ENCODE results near the gene KMT2B.
"Not testable (repeated sequence)": the region's sequence is repeated elsewhere in the genome, so short reads cannot be mapped to it uniquely, and the experiment has no call there.

KMT2B gene

DNA sequence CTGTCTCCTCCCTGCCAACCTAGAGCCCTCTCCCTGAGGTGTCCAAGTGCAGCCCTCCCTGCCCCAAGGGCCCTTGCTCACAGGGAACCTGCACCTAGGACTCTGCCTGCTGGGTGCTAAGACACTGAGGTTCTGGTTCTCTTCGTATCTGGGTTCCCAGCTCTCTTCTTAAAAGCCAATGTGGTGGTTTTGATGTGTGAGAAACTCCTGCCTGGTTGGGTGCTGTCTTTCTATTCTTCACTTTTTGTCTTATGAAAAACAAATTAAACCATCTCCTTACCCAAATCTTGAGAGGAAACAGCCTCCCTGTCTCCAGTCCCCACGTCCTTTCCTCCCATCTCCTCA, 4.3 kb upstream of the KMT2B start:
- no peak for DNase-seq

- DNase-seq = no peak
Observed at GRCh38 chr19:35713904-35714495, 3.8 kb upstream of the KMT2B start.

DNA sequence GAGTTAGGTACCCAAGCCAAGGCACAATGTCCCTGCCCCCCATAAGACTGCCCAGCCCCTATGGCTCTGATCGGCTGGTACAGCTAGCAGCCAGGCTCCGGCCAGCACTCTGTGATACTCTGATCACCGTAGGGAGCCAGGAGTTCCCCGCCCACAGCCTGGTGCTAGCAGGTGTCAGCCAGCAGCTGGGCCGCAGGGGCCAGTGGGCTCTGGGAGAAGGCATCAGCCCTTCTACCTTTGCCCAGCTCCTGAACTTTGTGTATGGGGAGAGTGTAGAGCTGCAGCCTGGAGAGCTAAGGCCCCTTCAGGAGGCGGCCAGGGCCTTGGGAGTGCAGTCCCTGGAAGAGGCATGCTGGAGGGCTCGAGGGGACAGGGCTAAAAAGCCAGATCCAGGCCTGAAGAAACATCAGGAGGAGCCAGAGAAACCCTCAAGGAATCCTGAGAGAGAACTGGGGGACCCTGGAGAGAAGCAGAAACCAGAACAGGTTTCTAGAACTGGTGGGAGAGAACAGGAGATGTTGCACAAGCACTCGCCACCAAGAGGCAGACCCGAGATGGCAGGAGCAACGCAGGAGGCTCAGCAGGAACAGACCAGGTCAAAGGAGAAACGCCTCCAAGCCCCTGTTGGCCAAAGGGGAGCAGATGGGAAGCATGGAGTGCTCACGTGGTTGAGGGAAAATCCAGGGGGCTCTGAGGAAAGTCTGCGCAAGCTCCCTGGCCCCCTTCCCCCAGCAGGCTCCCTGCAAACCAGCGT, 3.0 kb upstream of the KMT2B start:
- no peak for DNase-seq

GRCh38 chr19:35715355-35715809, 2.4 kb upstream of the KMT2B start:
- no peak for DNase-seq

DNA sequence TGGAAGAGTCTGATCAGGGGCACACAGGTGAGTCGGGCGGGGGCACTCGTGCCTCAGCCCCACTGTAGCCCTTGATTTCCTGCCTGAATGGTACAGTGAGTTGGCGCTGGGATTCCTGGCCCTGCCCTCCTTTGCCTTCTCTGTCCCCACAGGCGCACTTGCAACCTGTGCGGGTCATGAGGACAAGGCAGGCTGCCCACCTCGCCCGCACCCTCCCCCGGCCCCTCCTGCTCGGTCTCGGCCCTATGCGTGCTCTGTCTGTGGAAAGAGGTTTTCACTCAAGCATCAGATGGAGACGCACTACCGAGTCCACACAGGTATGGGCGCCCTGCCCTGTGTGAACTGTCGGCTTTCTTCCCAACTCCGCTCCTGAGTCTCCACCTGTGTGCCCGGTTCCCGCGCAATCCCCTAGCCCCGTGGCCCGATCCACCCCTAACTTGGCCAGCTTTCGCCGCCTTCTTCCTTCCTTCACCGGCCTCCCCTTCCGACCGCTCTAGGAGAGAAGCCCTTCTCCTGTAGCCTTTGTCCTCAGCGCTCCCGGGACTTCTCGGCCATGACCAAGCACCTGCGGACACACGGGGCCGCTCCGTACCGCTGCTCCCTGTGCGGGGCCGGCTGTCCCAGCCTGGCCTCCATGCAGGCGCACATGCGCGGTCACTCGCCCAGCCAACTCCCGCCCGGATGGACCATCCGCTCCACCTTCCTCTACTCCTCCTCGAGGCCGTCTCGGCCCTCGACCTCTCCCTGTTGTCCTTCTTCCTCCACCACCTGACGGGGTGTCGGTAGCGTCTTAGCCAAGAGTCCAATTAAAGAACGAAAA, 1.6 kb upstream of the KMT2B start:
- DNase-seq = no peak

DNA sequence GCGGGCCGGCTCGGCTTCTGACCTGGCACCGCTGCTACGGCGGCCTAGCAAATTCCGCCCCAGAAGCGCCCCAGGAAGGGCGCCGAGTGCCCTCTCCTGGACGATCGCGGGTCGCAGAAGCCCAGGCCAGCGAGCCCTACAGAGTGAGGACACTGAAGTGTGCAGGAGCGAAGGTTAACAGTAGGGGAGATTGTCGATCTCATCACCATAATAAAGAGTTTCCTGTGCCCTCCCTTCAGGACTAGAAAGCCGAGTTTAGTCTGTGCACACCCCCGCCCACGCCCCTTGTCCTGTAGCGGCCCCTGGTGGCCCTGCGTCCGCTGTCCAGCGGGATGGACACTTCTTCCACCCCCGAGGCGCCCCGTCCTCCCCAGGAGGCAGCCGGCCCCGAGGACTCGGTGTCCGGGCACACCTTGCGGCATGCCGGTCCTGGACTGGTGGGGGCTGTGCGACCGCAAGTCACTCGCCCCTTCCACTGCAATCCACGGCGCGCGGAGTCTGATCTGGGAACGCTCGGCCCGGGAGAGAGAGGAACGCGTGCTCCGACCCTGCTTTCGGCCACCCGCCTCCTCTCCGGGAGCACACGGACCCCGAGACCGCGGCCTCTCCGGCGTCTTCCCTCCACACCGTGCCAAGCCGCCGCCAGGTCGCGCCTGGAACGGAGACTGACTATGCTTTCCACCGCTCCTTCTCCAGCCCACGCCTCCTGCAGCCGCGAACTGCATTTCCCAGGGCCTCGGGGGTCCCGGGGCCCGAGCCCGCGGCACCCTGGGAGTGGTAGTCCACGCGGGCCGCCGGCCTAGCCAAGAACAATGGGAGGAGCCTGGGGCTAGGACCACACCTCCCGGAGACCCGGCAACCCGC, 770 bp upstream of the KMT2B start:
- peak; percentile 94 for DNase-seq

DNA sequence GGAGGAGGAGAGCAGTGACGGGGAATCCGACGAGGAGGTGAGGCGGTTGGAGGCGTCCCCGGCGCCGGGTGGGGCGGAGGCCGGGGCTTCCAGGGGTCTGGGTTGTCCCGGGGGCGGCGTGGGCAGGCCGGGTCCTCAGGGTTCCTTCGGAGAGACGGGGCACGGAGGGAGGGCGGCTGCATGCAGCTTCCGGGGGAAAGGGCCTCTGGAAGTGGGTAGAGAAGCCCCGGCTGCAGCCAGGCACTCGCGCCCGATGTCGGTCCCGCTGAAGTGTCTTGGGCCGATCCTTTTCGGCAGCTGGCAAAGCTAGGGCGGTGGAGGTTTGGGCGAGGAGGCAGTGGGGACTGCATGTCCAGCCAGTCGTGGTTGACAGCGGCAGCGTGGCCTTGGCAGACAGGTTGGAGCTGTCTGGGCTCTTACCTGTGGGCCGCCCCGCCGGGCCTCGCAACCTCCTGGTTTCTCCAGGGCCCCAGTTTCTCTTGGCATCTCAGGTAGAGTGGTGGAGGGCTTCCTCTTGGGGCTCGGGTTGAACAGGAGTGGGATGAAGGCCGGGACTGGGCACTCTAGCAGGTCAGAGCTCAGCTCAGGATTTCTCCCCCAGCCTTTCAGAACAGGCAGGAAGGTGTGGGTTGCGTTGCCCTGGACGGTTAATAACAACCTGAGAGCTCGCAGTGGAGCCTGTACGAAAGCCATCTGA, 690 bp downstream of the KMT2B start:
- no peak for DNase-seq

GRCh38 chr19:35719402-35720162, 1.8 kb downstream of the KMT2B start:
- DNase-seq = no peak

DNA sequence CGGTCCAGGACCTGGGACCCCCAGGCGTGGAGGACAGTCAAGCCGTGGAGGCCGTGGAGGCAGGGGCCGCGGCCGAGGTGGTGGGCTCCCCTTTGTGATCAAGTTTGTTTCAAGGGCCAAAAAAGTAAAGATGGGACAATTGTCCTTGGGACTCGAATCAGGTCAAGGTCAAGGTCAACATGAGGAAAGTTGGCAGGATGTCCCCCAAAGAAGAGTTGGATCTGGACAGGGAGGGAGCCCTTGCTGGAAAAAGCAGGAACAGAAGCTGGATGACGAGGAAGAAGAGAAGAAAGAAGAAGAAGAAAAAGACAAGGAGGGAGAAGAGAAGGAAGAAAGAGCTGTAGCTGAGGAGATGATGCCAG, 2.3 kb downstream of the KMT2B start:
- no peak for DNase-seq

DNA sequence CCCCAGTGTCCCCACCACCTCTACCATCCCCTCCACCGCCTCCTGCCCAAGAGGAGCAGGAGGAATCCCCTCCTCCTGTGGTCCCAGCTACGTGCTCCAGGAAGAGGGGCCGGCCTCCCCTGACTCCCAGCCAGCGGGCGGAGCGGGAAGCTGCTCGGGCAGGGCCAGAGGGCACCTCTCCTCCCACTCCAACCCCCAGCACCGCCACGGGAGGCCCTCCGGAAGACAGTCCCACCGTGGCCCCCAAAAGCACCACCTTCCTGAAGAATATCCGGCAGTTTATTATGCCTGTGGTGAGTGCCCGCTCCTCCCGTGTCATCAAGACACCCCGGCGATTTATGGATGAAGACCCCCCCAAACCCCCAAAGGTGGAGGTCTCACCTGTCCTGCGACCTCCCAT, 2.8 kb downstream of the KMT2B start:
- DNase-seq = no peak

- no peak for DNase-seq
Observed at GRCh38 chr19:35721374-35721773, 3.6 kb downstream of the KMT2B start.

DNA sequence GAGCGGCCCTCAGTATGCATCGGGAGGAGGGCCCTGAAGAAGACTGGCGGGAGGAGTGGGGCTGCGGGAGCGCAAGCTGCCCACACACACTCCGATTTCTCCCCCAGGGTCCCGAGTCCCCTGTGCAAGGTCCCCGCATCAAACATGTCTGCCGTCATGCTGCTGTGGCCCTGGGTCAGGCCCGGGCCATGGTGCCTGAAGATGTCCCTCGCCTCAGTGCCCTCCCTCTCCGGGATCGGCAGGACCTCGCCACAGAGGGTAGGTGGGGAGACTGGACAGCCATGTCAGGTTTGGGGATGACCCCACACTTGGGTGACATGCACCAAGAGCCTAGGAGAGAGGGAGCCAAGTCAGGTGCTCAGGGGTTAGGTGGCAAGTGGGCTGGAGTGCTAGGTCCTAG, 4.7 kb downstream of the KMT2B start:
- no peak for DNase-seq

- no peak for DNase-seq
Observed at GRCh38 chr19:35722897-35723296, 5.1 kb downstream of the KMT2B start.

GRCh38 chr19:35723671-35724070, 5.9 kb downstream of the KMT2B start:
- DNase-seq = no peak

DNA sequence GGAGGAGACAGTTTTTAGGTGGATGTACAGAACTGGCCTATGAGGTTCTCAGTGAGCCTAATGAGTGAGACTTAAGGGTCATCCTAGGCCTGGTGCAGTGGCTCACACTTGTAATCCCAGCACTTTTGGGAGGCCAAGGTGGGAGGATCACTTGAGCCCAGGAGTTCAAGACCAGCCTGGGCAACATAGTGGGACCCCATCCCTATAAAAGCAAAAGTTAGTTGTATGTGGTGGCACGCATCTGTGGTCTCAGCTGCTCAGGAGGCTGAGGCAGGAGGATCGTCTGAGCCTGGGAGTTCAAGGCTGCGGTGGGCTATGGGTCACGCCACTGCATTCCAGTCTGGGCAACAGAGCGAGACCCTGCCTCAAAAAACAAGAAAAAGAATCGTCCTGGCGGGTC, 6.3 kb downstream of the KMT2B start:
- DNase-seq = not testable (repeated sequence)

- no peak for DNase-seq
Observed at GRCh38 chr19:35724560-35724959, 6.8 kb downstream of the KMT2B start.

GRCh38 chr19:35725216-35725861, 7.5 kb downstream of the KMT2B start:
- no peak for DNase-seq

GRCh38 chr19:35727053-35727955, 9.5 kb downstream of the KMT2B start:
- no peak for DNase-seq

DNA sequence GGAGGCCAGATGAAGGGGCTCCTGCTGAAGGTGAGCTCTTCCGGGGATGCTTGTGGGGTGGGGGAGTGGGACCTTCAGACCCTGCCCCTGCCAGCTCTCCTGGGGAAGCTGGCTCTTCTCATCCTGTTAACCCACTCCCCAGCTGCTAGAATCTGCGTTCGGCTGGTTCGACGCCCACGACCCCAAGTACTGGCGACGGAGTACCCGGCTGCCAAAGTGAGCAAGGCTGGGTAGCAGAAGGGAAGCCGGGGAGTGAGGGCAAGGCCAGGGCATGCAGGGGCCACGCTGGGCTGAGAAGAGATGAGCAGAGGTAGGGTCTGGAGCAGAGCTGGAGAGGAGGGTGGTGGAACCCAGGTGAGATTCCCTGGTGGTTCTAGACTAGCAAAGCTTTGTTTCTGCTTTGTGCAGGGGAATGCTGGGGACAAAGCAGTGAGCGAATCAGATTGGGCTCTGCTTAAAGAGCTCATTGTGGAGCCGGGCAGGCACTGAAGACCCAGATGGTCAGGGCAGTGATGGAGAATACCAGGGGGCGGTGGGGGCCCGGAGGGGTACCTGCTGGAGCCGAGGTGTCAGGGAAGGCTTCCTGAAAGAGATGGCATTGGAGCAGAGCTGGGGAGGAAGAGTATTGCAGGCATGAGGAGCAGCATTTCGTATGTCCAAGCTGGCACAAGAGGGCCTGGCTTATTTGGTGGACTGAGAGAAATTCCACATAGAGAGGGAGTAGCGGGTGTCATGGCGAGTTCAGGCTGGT, 10.3 kb downstream of the KMT2B start:
- DNase-seq = no peak

Measured in GDM1 (cell line).